GM21423 (cell line): Measurements from ENCODE around the gene QRICH2.
"Not testable (repeated sequence)": the region's sequence is repeated elsewhere in the genome, so short reads cannot be mapped to it uniquely, and the experiment has no call there.

Experiments used
- ATAC-seq: cut with Tn5 transposase; IDR thresholded peaks from one replicate; pipeline ENCODE4 v1.9.1; 2021; ENCODE audit warnings: mild to moderate bottlenecking, moderate library complexity; ENCODE audit not compliant: unreplicated experiment

QRICH2 gene, protein sequence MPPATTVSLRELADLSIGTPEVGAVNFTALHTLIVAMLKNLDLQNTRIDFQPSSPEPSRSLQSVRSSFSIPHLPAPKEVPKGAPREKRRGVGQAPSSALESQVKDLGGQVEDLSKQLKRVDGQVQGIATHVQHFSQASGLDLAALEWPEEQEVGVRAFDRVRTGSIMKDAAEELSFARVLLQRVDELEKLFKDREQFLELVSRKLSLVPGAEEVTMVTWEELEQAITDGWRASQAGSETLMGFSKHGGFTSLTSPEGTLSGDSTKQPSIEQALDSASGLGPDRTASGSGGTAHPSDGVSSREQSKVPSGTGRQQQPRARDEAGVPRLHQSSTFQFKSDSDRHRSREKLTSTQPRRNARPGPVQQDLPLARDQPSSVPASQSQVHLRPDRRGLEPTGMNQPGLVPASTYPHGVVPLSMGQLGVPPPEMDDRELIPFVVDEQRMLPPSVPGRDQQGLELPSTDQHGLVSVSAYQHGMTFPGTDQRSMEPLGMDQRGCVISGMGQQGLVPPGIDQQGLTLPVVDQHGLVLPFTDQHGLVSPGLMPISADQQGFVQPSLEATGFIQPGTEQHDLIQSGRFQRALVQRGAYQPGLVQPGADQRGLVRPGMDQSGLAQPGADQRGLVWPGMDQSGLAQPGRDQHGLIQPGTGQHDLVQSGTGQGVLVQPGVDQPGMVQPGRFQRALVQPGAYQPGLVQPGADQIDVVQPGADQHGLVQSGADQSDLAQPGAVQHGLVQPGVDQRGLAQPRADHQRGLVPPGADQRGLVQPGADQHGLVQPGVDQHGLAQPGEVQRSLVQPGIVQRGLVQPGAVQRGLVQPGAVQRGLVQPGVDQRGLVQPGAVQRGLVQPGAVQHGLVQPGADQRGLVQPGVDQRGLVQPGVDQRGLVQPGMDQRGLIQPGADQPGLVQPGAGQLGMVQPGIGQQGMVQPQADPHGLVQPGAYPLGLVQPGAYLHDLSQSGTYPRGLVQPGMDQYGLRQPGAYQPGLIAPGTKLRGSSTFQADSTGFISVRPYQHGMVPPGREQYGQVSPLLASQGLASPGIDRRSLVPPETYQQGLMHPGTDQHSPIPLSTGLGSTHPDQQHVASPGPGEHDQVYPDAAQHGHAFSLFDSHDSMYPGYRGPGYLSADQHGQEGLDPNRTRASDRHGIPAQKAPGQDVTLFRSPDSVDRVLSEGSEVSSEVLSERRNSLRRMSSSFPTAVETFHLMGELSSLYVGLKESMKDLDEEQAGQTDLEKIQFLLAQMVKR (N-terminal part only)

DNA sequence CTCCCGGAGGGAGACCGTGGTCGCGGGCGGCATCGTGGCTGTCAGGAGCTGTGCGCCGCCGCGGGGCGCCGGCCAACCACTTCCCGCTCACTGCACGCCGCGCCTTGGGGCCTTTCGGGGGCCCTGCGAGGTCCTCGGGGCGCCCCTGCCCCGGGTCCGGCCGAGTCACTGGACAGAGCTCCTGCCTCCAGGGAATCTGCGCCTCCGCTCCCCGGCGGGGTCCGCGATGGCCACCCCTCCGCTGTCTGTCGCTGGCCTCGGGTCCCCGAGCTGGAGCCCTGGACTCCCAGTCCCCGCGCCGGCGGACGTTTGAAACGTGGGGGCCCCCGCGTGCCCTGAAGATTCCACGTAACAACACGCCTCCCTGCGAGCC lies at the start of gene QRICH2:
Gene QRICH2, minus strand, starts transcription at position 311 of the 373 bp plus-strand sequence. Its CDS starts 278 bp downstream, at position 33.
- no peak for ATAC-seq

DNA sequence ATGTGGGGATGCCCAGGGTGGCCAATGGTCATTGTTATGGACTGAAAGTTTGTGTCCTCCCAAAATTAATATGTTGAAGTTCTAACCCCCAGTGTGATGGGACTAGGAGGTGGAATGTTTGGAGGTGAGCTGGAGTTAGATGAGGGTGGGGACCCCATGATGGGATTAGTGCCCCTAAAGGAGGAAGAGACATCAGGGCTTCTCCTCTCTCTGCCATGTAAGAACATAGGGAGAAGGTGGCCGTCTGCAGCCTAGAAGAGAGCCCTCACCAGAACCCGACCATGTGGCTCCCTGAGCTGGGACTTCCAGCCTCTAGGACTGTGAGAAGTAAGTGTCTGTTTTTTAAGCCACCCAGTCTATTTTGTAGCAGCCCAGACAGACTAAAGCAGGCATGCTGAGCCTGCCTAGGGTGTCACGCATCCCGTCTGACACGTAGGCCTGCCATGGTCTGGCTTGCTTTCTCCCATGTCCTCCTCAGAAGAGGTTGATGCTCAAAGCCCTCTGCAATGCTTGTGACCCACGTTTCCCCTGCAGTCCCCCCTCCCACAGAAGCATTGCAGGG lies 49.6 kb upstream of the QRICH2 start:
- no peak for ATAC-seq

DNA sequence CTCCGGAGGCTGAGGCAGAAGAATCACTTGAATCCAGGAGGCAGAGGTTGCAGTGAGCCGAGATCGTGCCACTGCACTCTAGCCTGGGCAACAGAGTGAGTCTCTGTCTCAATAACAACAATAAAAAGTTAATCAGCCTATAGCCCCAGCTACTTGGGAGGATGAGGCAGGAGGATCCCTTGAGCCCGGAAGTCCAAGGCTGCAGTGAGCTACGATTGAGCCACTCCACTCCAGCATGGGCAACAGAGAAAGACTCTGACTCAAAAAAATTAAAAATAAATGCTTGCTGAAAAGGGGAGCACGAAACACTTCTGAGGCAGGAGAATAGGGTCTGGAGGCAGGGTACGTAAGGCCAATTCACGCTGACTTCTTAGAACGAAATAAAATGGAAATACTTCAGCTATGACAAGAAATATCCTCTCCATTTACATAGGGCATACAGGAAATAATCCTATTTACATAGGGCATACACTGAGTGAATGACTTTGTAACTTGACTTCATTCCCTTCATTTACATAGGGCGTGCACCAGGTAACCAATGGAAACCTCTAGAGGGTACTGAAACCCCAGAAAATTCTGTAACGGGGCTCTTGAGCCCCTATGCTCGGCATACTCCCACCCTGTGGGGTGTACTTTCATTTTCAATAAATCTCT lies 48.9 kb upstream of the QRICH2 start:
- no peak for ATAC-seq

DNA sequence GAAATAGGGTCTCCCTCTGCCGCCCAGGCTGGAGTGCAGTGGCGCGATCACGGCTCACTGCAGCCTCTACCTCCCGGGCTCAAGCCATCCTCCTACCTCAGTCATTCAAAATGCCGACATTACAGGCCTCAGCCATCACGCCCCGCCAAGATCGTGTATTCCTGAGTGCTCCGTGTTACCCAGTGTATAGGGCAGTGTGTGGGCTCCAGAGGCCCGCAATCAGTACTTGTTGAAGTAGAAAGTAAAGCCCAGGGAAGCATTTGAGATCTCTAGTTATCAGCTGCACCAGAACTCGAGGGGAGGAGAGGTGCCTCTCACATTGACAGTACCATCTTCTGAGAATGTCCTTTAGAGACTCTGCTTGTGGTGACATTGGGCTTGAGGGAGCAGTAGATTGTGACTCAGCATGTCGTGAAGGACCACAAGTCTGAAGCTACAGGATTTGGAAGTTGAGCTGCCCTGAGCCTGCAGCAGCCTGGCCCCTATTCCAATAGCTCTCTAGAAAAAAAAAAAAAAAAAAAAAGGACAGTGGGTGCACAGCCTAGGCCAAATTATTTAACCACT lies 46.8 kb upstream of the QRICH2 start:
- ATAC-seq, result no peak

DNA sequence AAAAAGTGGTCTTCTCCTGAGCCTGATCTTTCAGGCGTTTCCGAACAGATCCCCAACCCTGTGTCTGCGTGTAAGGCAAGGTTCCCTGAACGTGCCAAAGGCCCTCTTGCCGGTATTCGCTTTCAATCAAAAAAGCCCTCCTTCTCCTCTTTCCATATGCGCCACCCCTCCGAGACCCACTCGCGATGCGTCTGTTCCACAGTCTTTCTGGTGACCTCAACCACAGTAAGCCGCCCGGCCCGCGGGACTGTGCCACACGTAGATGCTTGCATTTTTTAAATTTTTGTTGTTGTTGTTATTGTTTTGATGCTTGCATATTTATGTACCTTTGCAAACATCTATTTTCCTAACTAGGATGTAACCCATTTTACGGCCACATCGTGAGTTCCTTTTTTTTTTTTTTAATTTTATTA lies 46.2 kb upstream of the QRICH2 start:
- ATAC-seq, result no peak

DNA sequence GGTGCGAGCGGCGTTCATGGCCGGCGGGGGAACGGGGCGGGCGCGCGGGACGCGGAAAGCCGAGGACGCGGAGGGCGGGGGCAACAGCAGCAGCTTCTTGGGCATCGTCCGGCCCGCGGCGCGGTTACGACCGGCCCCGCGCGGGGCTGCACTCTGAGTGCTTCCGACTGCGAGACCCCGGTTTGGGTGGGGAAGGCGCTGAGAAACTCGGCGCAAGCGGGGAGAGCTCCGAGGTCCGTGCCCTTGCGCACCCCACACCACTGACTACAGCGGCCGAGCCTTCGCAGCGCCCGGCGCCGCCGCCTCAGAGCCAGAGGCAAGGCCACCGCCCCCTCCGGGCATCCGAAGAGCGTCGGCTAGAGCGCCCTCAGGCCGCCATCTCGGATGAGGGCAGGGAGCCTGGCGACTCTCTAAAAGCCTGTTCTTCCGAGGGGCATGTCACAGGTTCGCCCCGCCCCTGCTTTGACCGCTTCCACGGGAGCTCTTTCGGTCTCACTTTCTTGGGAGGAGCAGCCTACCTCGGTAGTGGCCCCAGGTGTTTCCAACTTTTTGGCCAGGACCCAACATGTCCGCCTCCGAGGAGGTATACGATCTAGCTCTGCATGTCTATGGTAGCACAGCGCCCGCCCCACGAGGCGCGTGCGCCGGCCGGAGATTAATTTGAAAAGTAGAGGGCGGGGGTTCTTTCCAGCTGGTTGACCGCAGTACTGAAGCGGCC lies 45.7 kb upstream of the QRICH2 start, which contains the start of gene PRPSAP1:
Gene PRPSAP1, minus strand, starts transcription at position 318 of the 718 bp plus-strand sequence. Its CDS starts 213 bp downstream, at position 105.
- ATAC-seq, result peak; percentile 83

DNA sequence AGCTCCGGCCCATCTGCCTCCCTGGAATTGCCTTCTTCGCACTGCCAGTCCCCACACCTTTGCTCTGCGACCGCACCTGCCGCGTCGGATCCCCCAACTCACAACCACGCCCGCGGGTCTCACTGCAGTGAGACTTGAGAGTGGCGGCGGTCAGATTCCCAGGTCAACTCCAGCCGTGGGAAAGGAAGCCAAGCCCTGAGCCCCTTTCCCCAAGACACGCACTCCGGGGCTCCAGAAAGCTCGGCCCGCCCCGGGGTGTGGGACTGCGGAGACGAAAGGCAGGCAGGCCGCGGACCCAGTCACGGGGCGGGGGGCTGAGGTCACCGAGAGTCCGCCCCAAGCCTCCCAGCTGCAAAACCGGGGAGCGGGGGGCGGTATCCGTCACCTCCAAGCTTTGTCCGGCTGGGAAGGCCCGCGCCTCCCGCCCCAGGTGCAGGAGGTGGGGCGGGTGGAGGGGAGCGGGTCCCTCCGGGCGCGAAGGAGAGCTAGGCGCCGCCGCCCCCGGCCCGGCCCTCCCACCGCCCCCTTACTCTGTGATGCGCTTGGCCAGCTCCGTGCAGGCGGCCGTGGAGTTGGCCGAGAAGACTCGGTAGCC lies 45.0 kb upstream of the QRICH2 start:
- ATAC-seq, result peak; percentile 21

DNA sequence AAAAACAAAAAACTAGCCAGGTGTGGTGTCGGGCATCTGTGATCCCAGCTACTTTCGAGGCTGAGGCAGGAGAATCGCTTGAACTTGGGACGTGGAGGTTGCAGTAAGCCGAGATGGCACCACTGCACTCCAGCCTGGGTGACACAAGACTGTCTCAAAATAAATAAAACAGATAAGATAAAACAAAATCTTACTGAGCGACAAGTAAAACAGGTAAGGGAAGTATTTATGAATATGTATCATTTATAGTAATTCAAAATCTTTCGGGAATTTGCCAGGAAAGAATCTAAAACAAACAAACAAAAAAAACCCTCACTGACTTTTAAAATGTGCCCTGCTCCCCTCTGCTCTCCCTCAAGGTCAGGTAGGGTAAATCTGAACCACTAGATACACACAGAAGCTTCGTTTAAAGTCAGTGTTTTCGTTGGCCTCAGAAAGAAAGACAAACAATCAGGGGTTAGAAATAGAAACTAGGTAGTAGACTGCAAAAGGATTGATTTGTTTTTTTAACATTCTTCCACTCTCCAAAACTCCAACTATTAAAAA lies 43.5 kb upstream of the QRICH2 start:
- ATAC-seq, result no peak

DNA sequence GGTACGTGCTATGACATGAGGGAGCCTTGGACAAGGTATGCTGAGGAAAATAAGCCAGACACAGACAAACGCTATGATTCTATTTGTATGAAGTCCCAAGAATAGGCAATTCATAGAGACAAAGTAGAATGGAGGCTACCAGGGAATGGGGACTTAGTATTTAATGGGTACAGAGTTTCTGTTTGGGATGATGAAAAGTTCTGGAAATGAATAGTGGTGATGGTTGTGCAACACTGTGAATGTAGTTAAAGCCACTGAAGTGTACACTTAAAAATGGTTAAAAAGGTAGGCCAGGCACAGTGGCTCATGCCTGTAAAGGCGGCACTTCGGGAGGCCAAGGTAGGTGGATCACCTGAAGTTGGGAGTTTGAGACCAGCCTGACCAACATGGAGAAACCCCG lies 42.4 kb upstream of the QRICH2 start:
- ATAC-seq, result no peak

DNA sequence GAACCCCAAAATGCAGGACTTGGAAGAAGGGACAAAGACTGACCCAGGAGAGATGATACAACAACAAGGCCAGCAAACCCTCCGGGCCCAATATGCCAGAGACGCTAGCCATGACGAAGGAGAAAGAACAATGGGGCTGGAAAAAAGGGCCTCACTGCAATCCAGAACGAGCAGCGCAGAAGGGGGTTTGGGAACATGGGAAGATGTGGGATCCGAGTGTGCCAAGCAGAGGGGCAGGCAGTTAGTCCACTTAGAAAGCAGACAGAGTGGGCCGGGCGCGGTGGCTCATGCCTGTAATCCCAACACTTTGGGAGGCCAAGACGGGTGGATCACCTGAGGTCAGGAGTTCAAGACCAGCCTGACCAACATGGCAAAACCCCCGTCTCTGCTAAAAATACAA lies 38.9 kb upstream of the QRICH2 start:
- ATAC-seq, result not testable (repeated sequence)

DNA sequence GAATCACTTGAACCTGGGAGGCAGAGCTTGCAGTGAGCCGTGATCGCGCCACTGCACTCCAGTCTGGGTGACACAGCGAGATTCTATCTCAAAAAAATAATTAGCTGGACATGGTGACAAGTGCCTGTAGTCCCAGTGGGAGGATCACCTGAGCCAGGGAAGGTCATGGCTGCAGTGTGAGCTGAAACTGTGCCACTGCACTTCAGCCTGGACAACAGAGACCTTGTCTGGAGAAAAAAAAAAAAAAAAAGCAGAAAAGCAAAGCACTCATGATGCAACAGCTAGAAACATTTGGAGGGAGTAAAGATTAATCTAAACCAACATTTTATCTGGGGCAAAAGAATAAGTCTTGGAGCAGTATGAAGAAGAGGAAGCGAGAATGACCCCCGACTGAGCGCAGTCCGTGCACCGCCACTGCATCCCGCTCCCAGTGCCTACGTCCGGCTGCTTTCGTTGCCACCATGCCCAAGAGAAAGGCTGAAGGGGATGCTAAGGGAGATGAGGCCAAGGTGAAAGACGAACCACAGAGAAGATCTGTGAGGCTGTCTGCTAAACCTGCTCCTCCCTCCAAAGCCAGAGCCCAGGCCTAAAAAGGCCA lies 37.4 kb upstream of the QRICH2 start:
- ATAC-seq, result no peak

DNA sequence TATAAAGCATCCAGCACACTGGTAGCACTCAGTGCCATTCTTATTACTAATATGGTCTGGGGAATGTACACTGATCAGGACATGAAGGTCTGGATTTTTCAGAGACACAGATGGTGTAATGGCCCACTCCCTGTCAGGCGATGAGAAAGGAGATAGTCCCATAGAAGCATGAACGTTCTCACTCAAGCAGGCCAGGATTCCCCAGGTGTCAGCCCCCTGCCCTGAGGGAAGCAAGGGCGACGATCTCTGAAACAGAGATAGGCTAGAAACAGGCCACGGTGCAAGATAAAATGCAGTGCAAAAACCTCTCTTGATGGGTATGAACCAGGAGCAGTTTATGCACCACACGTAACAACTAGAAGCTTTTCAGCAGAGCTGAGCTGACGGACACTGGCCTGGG lies 35.0 kb upstream of the QRICH2 start:
- no peak for ATAC-seq

DNA sequence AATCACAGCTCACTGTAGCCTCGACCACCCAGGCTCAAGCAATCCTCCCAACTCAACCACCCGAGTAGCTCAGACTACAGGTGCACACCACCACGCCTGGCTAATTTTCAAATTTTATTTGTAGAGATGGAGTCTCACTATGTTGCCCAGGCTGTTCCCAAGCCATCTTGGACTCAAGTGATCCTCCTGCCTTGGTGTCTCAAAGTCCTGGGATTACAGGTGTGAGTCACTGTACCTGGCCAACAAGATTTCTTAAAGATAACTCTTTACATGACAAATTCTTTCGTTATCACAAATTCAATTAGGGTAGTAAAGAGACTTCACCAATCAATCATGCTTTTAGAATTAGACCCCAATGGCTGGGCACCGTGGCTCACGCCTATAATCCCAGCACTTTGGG lies 33.2 kb upstream of the QRICH2 start:
- no peak for ATAC-seq

DNA sequence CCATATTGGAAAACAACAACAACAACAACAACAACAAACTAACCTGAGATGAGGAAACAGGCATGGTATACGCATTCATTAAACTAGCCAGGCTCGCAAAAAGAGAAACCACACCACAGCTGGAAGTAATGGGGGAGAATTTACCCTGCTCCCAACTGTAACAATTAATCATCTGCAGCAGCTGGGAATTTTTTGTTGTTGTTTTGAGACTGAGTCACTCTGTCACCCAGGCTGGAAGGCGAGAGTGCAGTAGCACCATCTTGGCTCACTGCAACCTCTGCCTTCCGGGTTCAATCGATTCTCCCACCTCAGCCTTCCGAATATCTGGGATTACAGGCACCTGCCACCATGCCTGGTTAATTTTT lies 29.3 kb upstream of the QRICH2 start:
- no peak for ATAC-seq

DNA sequence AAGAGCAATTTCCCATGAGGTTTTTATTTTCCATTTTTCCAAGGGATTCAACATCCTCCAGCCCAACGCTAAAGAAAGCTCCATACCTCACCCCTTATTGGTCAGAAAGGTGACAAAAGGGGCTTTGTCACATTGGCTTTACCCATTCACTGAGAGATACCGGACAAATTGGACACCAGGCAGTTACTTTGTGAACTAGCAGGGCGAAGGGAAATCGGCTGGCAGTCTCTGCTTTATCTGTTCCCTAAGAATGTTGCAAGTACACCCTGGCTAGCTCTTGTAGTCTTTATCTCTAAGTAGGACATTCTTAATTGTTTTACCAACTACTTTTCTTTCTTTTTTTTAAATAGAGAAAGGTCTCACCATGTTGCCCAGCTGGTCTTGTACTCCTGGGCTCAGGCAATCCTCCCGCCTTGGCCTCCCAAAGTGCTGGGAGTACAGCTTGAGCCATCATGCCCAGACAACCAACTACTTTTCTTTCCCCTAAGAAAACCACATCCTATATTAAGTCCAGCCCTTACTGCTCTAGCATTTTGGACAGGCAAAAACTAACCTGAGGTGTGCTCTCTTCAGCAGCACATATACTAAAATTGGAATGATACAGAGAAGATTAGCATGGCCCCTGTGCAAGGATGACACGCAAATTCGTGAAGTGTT lies 28.8 kb upstream of the QRICH2 start:
- ATAC-seq, result no peak

DNA sequence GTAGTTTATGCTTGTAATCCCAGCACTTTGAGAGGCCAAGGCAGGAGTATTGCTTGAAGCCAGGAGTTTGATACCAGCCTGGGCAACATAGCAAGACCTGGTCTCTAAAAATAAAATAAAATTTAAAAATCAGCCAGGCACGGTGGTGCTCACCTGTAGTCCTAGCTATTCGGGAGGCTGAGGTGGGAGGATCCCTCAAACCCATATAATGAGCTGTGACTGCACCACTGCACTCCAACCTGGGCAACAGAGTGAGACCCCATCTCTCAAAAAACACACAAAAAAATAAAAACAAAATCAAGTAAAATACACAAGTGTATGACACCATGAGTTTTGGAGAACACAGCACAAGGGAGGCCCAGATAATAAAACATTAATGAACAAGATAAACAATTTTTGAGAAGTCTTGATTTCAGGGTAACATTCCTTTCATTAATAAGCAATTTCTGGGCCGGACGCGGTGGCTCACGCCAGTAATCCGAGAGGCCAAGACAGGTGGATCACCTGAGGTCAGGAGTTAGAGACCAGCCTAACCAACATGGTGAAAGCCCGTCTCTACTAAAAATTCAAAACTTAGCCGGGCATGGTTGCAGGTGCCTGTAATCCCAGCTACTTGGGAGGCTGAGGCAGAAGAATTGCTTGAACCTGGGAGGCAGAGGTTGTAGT lies 27.8 kb upstream of the QRICH2 start:
- no peak for ATAC-seq
